PC-3 (cell line): ENCODE data around the gene CACNA1I. TPM values are rescaled to one million over a fixed set of nuclear protein-coding genes. Genes with fewer than 3 reads are reported as not detected.

ENCODE experiments used
- ATAC-seq: fragments of 200-7000 bp; cut with Tn5 transposase; 2 replicates; pipeline ENCODE4 v1.9.1; 2020; ENCODE audit warnings: mild to moderate bottlenecking, moderate library complexity
- BruUV-seq: library from RNA; stranded (reverse); fragments of 400-500 nt; replicated peaks from 2 replicates; lab custom pipeline; 2021; lab: Mats Ljungman, UMichigan
- CTCF ChIA-PET: fragments of 300-600 bp; sonication (Branson Sonifier 250); formaldehyde crosslinking; loops from one replicate; lab custom pipeline; 2022; ENCODE audit warnings: antibody characterized with exemption; lab: Charles Lee
- POLR2A ChIA-PET: fragments of 300-600 bp; sonication (Branson Sonifier 250); formaldehyde crosslinking; loops from one replicate; lab custom pipeline; 2022; ENCODE audit warnings: antibody characterized with exemption; ENCODE audit not compliant: unreplicated experiment; lab: Charles Lee
- DNase-seq: peaks from one replicate; pipeline ENCODE4 v3.0.0-alpha.2; 2015
- H2AFZ ChIP-seq: fragments of 300-600 bp; sonication (generic); 2 replicates; pipeline ENCODE4 v1.6.0; 2016; ENCODE audit warnings: antibody characterized with exemption, low read length
- H3F3A ChIP-seq: fragments of 300-600 bp; sonication (generic); one replicate; pipeline ENCODE4 v1.6.0; 2017; ENCODE audit warnings: antibody characterized with exemption, low read length, control low read depth, mild to moderate bottlenecking; ENCODE audit not compliant: unreplicated experiment
- H3K27ac ChIP-seq: fragments of 300-600 bp; sonication (generic); 2 replicates; pipeline ENCODE4 v1.5.1; 2016; ENCODE audit warnings: mild to moderate bottlenecking, low read length
- H3K27me3 ChIP-seq: fragments of 300-600 bp; sonication (generic); 2 replicates; pipeline ENCODE4 v1.6.1; 2016; ENCODE audit warnings: low read length, mixed read lengths
- H3K36me3 ChIP-seq: fragments of 300-600 bp; sonication (generic); 2 replicates; pipeline ENCODE4 v1.6.1; 2016; ENCODE audit warnings: low read depth, mixed run types, low read length, mixed read lengths
- H3K4me1 ChIP-seq: fragments of 300-600 bp; sonication (generic); 2 replicates; pipeline ENCODE4 v1.5.1; 2016; ENCODE audit warnings: low read length; ENCODE audit not compliant: insufficient read depth
- H3K4me2 ChIP-seq: fragments of 300-600 bp; sonication (generic); 2 replicates; pipeline ENCODE4 v1.6.0; 2016; ENCODE audit warnings: low read length
- H3K4me3 ChIP-seq: fragments of 300-600 bp; sonication (generic); 2 replicates; pipeline ENCODE4 v1.5.1; 2016; ENCODE audit warnings: mild to moderate bottlenecking, low read length, mixed read lengths
- H3K79me2 ChIP-seq: fragments of 300-600 bp; sonication (generic); 2 replicates; pipeline ENCODE4 v1.6.1; 2017; ENCODE audit warnings: low read length, mixed read lengths
- H3K9ac ChIP-seq: fragments of 300-600 bp; sonication (generic); 2 replicates; pipeline ENCODE4 v1.6.0; 2016; ENCODE audit warnings: mild to moderate bottlenecking, low read length
- H3K9me2 ChIP-seq: fragments of 300-600 bp; sonication (generic); replicated peaks from 2 replicates; pipeline ENCODE4 v1.6.1; 2016; ENCODE audit warnings: mixed run types, low read length, mixed read lengths
- H3K9me3 ChIP-seq: fragments of 300-600 bp; sonication (generic); 2 replicates; pipeline ENCODE4 v1.6.1; 2016; ENCODE audit warnings: low read length, mixed read lengths
- H4K20me1 ChIP-seq: fragments of 300-600 bp; sonication (generic); 2 replicates; pipeline ENCODE4 v1.6.1; 2016; ENCODE audit warnings: low read length, mixed read lengths
- EZH2 ChIP-seq: fragments of 300-600 bp; sonication (generic); IDR thresholded peaks from one replicate; pipeline ENCODE4 v1.6.1; 2017; ENCODE audit warnings: antibody characterized with exemption, mild to moderate bottlenecking, low read length; ENCODE audit not compliant: unreplicated experiment
- EZH2phosphoT487 ChIP-seq: fragments of 300-600 bp; sonication (generic); IDR thresholded peaks from 2 replicates; pipeline ENCODE4 v1.6.1; 2018; ENCODE audit warnings: mild to moderate bottlenecking, antibody characterized with exemption, low read length, borderline replicate concordance
- intact Hi-C: fragments of 100-400 bp; cut with micrococcal nuclease; formaldehyde crosslinking; loops from 2 replicates; pipeline ENCODE4 v1.9.0; 2023
- total RNA-seq: library from RNA; depleted of rRNA; stranded (reverse); fragments of >200 nt; gene quantifications from 2 replicates; pipeline ENCODE4 v1.2.3, GENCODE V29; 2014
- TF ChIP-seq, protein P1 (sequence below): fragments of 300-600 bp; sonication (generic); conservative IDR thresholded peaks from 2 replicates; pipeline ENCODE4 v1.5.1; 2017; ENCODE audit warnings: antibody characterized with exemption, low read depth, mild to moderate bottlenecking, low read length

Gene CACNA1I
- total RNA-seq, 1 experiment from 2014 or later, result not detected

DNA sequence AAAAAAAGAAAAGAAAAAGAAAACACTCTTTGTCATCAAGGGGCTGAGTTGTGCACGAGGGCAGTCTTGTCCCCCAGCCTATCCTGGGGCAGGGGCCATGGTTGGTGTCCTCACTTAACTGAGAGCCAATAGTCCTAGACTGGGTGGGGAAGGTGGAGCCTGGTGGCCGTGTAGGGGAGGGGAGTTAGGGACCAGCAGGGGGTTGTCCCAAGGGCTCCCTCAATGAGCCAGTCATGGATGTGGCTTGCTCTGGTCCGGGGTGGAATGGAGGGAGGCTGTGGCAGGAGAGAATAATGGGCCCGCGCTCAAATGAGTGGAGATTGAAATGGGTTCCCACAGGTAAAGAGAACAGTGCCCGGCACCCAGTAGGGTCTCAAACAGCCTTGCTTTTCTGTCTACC is 46.2 kb downstream of the CACNA1I start:
- ChIA-PET POLR2A (no interaction called here), CTCF (no interaction called here)
- Histone ChIP-seq H4K20me1 (no peaks in the 10 kb centered on the region), H3K9me3 (no peaks in the 10 kb centered on the region), H3K36me3 (no peaks in the 10 kb centered on the region), H3K4me2 (no peak overlapping the region), H3K27me3 (no peaks in the 10 kb centered on the region), H3F3A (no peaks in the 10 kb centered on the region), H3K79me2 (no peaks in the 10 kb centered on the region), H3K9ac (no peak overlapping the region), H3K4me3 (no peak overlapping the region), H3K27ac (no peak overlapping the region), H2AFZ (no peak overlapping the region), H3K4me1 (no peaks in the 10 kb centered on the region), H3K9me2 (no peaks in the 10 kb centered on the region)
- no peak for DNase-seq
- no TSS peak for BruUV-seq
- intact Hi-C loops, result no loop called here
- TF ChIP-seq EZH2phosphoT487 (no peak), EZH2 (no peak)
- TF ChIP-seq, protein P1, sequence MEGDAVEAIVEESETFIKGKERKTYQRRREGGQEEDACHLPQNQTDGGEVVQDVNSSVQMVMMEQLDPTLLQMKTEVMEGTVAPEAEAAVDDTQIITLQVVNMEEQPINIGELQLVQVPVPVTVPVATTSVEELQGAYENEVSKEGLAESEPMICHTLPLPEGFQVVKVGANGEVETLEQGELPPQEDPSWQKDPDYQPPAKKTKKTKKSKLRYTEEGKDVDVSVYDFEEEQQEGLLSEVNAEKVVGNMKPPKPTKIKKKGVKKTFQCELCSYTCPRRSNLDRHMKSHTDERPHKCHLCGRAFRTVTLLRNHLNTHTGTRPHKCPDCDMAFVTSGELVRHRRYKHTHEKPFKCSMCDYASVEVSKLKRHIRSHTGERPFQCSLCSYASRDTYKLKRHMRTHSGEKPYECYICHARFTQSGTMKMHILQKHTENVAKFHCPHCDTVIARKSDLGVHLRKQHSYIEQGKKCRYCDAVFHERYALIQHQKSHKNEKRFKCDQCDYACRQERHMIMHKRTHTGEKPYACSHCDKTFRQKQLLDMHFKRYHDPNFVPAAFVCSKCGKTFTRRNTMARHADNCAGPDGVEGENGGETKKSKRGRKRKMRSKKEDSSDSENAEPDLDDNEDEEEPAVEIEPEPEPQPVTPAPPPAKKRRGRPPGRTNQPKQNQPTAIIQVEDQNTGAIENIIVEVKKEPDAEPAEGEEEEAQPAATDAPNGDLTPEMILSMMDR, result no peak
- ATAC-seq, result no peak

DNA sequence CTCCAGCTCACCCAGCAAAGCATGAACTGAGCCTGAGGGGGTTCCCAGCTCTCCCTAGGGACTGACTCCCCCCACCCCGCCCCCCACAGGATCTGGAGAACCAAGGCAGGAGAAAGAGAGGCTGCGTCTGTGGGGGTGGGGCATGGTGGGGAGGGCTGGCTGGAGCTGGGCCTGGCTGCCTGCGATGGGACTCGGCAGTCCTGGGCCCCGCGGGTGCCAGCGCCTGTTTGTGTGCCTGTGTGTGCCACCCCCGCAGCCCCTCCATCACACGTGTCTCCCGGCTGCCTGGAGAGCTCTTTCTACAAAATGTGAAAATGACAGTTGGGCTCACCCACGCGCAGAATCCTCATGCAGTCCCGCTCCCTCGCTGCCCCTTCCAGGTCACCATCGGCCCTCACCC is 46.8 kb downstream of the CACNA1I start:
- TF ChIP-seq, protein P1, result no peak
- TF ChIP-seq EZH2 (no peak), EZH2phosphoT487 (no peak)
- Histone ChIP-seq H3K9me3 (no peaks in the 10 kb centered on the region), H3K27ac (no peak overlapping the region), H3K9me2 (no peaks in the 10 kb centered on the region), H3K27me3 (no peaks in the 10 kb centered on the region), H3K79me2 (no peaks in the 10 kb centered on the region), H2AFZ (no peak overlapping the region), H3K9ac (no peak overlapping the region), H3K4me2 (no peak overlapping the region), H3K4me3 (no peak overlapping the region), H4K20me1 (no peaks in the 10 kb centered on the region), H3K36me3 (no peaks in the 10 kb centered on the region), H3K4me1 (no peaks in the 10 kb centered on the region), H3F3A (no peaks in the 10 kb centered on the region)
- ATAC-seq (no peak), DNase-seq (no peak)
- ChIA-PET CTCF (no interaction called here), POLR2A (no interaction called here)
- intact Hi-C loops, result no loop called here
- no TSS peak for BruUV-seq

DNA sequence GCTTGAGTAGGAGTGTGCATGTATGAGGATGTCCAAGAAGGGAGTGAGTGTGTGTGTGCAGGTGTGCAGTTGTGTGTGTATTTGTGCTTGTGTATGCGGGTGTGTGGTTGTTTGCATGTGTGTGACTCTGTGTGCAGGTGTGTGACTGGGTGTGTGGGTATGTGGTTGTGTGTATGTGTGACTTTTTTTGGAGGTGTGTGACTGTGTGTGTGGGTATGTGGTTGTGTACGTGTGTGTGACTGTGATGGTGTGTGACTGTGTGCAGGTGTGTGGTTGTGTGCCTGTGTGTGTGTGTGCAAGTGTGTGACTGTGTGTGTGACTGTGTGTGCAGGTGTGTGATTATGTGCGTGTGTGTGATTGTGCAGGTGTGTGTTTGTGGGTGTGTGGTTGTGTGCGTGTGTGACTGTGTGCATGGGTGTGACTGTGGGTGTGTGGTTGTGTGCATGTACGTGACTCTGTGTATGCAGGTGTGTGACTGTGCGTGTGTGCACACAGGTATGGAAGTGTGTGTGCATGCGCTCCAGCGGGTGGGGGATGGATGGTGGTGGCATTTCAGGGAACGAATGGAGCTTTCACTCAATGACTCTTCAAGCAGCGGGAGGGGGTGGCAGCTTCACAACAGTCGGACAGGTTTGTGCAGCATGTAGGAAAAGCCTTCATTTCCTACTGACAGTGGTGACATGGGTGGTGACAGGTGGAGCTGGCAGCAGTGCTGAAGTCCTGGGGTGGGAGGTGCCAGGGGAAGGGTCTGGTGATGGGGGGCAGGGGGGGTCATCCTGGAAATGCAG is 47.6 kb downstream of the CACNA1I start:
- H2AFZ ChIP-seq, result no peak overlapping the region
- POLR2A ChIA-PET, result no interaction called here
- no peak overlapping the region for H3K27ac ChIP-seq
- no peak overlapping the region for H3K4me3 ChIP-seq
- H3K9ac ChIP-seq, result no peak overlapping the region
- CTCF ChIA-PET, result no interaction called here
- no peaks in the 10 kb centered on the region for H3K9me2 ChIP-seq
- no peak for DNase-seq
- no peaks in the 10 kb centered on the region for H3K79me2 ChIP-seq
- intact Hi-C loops, result no loop called here
- no peaks in the 10 kb centered on the region for H3K9me3 ChIP-seq
- H3K4me1 ChIP-seq, result no peaks in the 10 kb centered on the region
- H3K27me3 ChIP-seq, result no peaks in the 10 kb centered on the region
- no peaks in the 10 kb centered on the region for H3K36me3 ChIP-seq
- no peak for ATAC-seq
- no peak overlapping the region for H3K4me2 ChIP-seq
- H3F3A ChIP-seq, result no peaks in the 10 kb centered on the region
- no peak for TF ChIP-seq EZH2
- TF ChIP-seq, protein P1, result no peak
- TF ChIP-seq EZH2phosphoT487, result no peak
- BruUV-seq, result no TSS peak
- H4K20me1 ChIP-seq, result no peaks in the 10 kb centered on the region
